ENCODE data around the gene SLC7A14. TPM values are rescaled to one million over a fixed set of nuclear protein-coding genes. Genes with fewer than 3 reads are reported as not detected.

Gene SLC7A14
- total and polyA plus RNA-seq, 2 donors (not counting 3 experiments of a cell fraction or from before 2014, with no cell fraction given) = 0.07 to 0.57 TPM

DNA sequence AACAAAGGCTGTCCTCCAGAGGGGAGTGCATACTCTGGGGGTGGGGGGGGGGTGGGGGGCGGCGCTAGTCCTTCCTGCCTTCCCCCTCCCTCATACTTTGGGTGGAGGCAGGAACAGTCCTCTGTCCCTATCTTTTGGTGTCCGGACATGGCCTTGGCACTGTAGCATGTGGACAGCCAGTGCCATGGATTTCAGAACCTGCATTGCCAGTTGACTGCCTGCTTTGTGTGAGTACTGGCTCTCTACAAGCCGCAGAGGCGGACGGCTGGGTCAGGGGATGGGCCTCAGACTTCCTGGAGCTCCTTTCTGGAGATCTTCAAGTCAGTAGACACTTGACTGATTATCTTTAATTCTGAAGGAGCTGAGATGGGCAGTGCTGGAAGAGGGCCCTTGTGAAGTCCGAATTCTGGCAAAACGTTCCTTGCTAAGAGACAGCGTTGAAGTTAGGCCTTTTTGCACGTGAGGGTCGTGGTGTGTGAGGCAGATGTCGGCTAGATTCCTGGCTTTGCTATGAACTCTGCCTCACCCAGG, 164.7 kb downstream of the SLC7A14 start:
- peak; percentile 26 for FAIRE-seq
- peak; percentile 21 for DNase-seq (ENCODE audit: low read depth, low spot score)
- Histone ChIP-seq H4K20me1 (replicated peaks; ENCODE audit: control insufficient read depth, extremely low read depth, insufficient read depth, low read length) (no peaks in the 10 kb centered on the region), H3K9me1 (replicated peaks; ENCODE audit: control insufficient read depth, extremely low read depth, insufficient read depth, low read length) (no peaks in the 10 kb centered on the region), H3K9ac (replicated peaks; ENCODE audit: extremely low read depth, insufficient read depth, low read length) (peak overlapping the region; percentile 89), H3K27me3 (ENCODE audit: control insufficient read depth in 2 of 2, insufficient read depth in 2 of 2, low read length in 2 of 2) (no peaks in the 10 kb centered on the region), H3K27ac (ENCODE audit: insufficient read depth, low read depth, low read length) (peak overlapping the region; percentile 46), H3K4me1 (ENCODE audit: control insufficient read depth, extremely low read depth, insufficient read depth, low read length) (peaks cover 53% of the 10 kb centered on the region), H3K79me2 (ENCODE audit: control insufficient read depth, insufficient read depth, low read length) (peaks cover 79% of the 10 kb centered on the region), H3K36me3 (ENCODE audit: control insufficient read depth in 2 of 2, extremely low read depth in 1 of 2, insufficient read depth in 2 of 2, low read length in 2 of 2) (peaks cover 0 to 4% of the 10 kb centered on the region in 2 experiments), H3K9me3 (replicated peaks; ENCODE audit: control insufficient read depth, insufficient read depth, low read length) (no peaks in the 10 kb centered on the region), H2AFZ (ENCODE audit: low read depth, low read length) (no peak overlapping the region), H3K4me2 (ENCODE audit: insufficient read depth, low read length) (peak overlapping the region; percentile 83), H3K4me3 (replicated peaks in 1 of 3; ENCODE audit: insufficient read depth in 1 of 3, low read depth in 1 of 3, low read length in 3 of 3) (peak overlapping the region in 2 of 3 experiments; percentile 65 to 86)
- intact Hi-C loops (cut with micrococcal nuclease) = loop anchor here (1.0 kb wide), 1 partner anchor 330 kb away; no protein-coding TSS in a partner anchor
- BruUV-seq (replicated peaks) = no TSS peak
- TF ChIP-seq POLR2AphosphoS5 (IDR thresholded peaks at IDR 0.05; ENCODE audit: insufficient read depth, low read depth, low read length) (no peak), JUN (IDR thresholded peaks at IDR 0.05; ENCODE audit: borderline replicate concordance, insufficient read depth, insufficient read length, low read depth) (no peak), POLR2A (IDR thresholded peaks at IDR 0.05; ENCODE audit: low read depth, low read length) (peak; percentile 52)
- TF ChIP-seq, protein P1, sequence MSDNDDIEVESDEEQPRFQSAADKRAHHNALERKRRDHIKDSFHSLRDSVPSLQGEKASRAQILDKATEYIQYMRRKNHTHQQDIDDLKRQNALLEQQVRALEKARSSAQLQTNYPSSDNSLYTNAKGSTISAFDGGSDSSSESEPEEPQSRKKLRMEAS (IDR thresholded peaks at IDR 0.05; ENCODE audit: insufficient read depth, insufficient read length) = no peak
- CTCF ChIA-PET = interaction anchor here (0.6 to 1.7 kb wide), 4 partner anchors 9 to 390 kb away, joined by 3 to 17 read pairs (median 4); no protein-coding TSS in a partner anchor
- POLR2A ChIA-PET = interaction anchor here (0.6 kb wide), 1 partner anchor 870 kb away, joined by 3 read pairs; no protein-coding TSS in a partner anchor
- dilution Hi-C loops (cut with MboI; ENCODE audit: extremely low pct_ligation_motif_present, low sequenced_read_pairs) = no loop called here

DNA sequence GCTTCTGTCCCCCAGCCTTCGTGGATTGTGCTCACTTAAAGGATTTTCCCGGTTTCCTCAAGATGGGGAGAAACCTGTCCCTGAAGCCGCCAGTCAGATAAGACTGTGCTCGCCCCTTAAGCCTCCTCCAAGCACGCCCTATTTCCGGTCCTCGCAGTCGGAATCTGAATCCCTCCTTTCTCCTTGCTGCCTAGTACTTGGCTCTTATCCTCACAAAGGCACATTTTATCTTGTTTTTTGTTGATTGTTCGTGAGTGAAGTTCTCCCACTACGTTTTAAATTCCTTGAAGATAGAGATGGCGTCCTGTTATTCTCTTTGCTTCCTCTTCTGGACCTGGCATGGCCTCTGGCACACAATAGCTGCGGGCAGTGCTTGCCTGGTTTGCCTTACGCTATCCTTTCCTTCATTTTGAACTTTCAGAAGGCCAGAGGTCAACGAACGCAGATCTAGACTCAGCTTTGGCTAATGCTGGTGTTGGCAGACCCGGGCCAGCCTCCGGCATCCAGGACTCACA, 165.5 kb downstream of the SLC7A14 start:
- Histone ChIP-seq H3K4me2 (ENCODE audit: insufficient read depth, low read length) (peak overlapping the region; percentile 83), H4K20me1 (replicated peaks; ENCODE audit: control insufficient read depth, extremely low read depth, insufficient read depth, low read length) (no peaks in the 10 kb centered on the region), H3K9me1 (replicated peaks; ENCODE audit: control insufficient read depth, extremely low read depth, insufficient read depth, low read length) (no peaks in the 10 kb centered on the region), H3K27me3 (ENCODE audit: control insufficient read depth in 2 of 2, insufficient read depth in 2 of 2, low read length in 2 of 2) (no peaks in the 10 kb centered on the region), H3K4me3 (replicated peaks in 1 of 3; ENCODE audit: insufficient read depth in 1 of 3, low read depth in 1 of 3, low read length in 3 of 3) (peak overlapping the region; percentile 55 to 86 (median 65)), H3K4me1 (ENCODE audit: control insufficient read depth, extremely low read depth, insufficient read depth, low read length) (peaks cover 45% of the 10 kb centered on the region), H3K9me3 (replicated peaks; ENCODE audit: control insufficient read depth, insufficient read depth, low read length) (no peaks in the 10 kb centered on the region), H2AFZ (ENCODE audit: low read depth, low read length) (peak overlapping the region; percentile 66), H3K79me2 (ENCODE audit: control insufficient read depth, insufficient read depth, low read length) (peaks cover 71% of the 10 kb centered on the region), H3K36me3 (ENCODE audit: control insufficient read depth in 2 of 2, extremely low read depth in 1 of 2, insufficient read depth in 2 of 2, low read length in 2 of 2) (peaks cover 0 to 3% of the 10 kb centered on the region in 2 experiments), H3K9ac (replicated peaks; ENCODE audit: extremely low read depth, insufficient read depth, low read length) (peak overlapping the region; percentile 89), H3K27ac (ENCODE audit: insufficient read depth, low read depth, low read length) (peak overlapping the region; percentile 84)
- ChIA-PET CTCF (interaction anchor here (0.9 to 1.7 kb wide), 3 partner anchors 10 to 391 kb away, joined by 3 to 17 read pairs (median 6); no protein-coding TSS in a partner anchor), POLR2A (interaction anchor here (0.6 kb wide), 1 partner anchor 18 kb away, joined by 3 read pairs; no protein-coding TSS in a partner anchor)
- DNase-seq (ENCODE audit: low read depth, low spot score) = peak; percentile 55
- TF ChIP-seq POLR2AphosphoS5 (IDR thresholded peaks at IDR 0.05; ENCODE audit: insufficient read depth, low read depth, low read length) (peak; percentile 54), MYC (IDR thresholded peaks at IDR 0.05; ENCODE audit: low read depth, low read length) (no peak), JUN (IDR thresholded peaks at IDR 0.05; ENCODE audit: borderline replicate concordance, insufficient read depth, insufficient read length, low read depth) (no peak), POLR2A (IDR thresholded peaks at IDR 0.05; ENCODE audit: low read depth, low read length) (peak; percentile 51)
- TF ChIP-seq, protein P2, sequence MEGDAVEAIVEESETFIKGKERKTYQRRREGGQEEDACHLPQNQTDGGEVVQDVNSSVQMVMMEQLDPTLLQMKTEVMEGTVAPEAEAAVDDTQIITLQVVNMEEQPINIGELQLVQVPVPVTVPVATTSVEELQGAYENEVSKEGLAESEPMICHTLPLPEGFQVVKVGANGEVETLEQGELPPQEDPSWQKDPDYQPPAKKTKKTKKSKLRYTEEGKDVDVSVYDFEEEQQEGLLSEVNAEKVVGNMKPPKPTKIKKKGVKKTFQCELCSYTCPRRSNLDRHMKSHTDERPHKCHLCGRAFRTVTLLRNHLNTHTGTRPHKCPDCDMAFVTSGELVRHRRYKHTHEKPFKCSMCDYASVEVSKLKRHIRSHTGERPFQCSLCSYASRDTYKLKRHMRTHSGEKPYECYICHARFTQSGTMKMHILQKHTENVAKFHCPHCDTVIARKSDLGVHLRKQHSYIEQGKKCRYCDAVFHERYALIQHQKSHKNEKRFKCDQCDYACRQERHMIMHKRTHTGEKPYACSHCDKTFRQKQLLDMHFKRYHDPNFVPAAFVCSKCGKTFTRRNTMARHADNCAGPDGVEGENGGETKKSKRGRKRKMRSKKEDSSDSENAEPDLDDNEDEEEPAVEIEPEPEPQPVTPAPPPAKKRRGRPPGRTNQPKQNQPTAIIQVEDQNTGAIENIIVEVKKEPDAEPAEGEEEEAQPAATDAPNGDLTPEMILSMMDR (IDR thresholded peaks at IDR 0.05; ENCODE audit: extremely low read depth in 1 of 2, insufficient read depth in 1 of 2, low read depth in 1 of 2, low read length in 2 of 2) = no peak
- peak; percentile 71 for FAIRE-seq
- dilution Hi-C loops (cut with MboI; ENCODE audit: extremely low pct_ligation_motif_present, low sequenced_read_pairs) = no loop called here
- no TSS peak for BruUV-seq (replicated peaks)
- intact Hi-C loops (cut with micrococcal nuclease) = no loop called here
